Body of pancreas (tissue), 4 donors: ENCODE results near the gene PKP1. TPM values are rescaled to one million over a fixed set of nuclear protein-coding genes. Genes with fewer than 3 reads are reported as not detected.

Experiments used
- ATAC-seq: fragments of 150-250 bp; one replicate; pipeline ENCODE4 v1.9.1; 2016
- DNase-seq, 4 donors: peaks; one replicate each; pipeline ENCODE4 v3.0.0-alpha.2; 2019
- H3K27ac ChIP-seq, 4 donors: fragments of 200-600 bp; sonication (generic); 1 replicate in 3 of 4; 2 replicates in 1 of 4; pipeline versions ENCODE4 v1.5.1 to v1.6.1; 2016 to 2019; ENCODE audit warnings: mild to moderate bottlenecking in 1 of 4, mixed read lengths in 1 of 4, moderate library complexity in 1 of 4
- H3K27me3 ChIP-seq, 2 donors: fragments of 200-600 bp; sonication (generic); one replicate each; pipeline ENCODE4 v1.6.0; 2016; ENCODE audit warnings: mild to moderate bottlenecking in 1 of 2
- H3K36me3 ChIP-seq, 2 donors: fragments of 200-600 bp; sonication (generic); replicated peaks in 1 of 2; 2 replicates each; pipeline ENCODE4 v1.5.1; 2016; ENCODE audit warnings: low read depth in 2 of 2; ENCODE audit not compliant: insufficient read depth in 1 of 2
- H3K4me1 ChIP-seq: fragments of 200-600 bp; sonication (generic); one replicate; pipeline ENCODE4 v1.6.0; 2016
- H3K4me3 ChIP-seq, 2 donors: fragments of 200-600 bp; sonication (generic); 1 replicate in 1 of 2; 2 replicates in 1 of 2; pipeline ENCODE4 v1.5.1; 2016 to 2019
- H3K9me3 ChIP-seq, 3 donors: fragments of 200-600 bp; sonication (generic); 1 replicate in 2 of 3; 2 replicates in 1 of 3; pipeline ENCODE4 v1.5.1; 2016
- CTCF ChIP-seq, 7 experiments: fragments of 450-650 bp in 4 of 7; fragments of 200-600 bp in 3 of 7; sonication (generic) in 3 of 7; IDR thresholded peaks; one replicate each; pipeline ENCODE4 v1.5.1; 2016 to 2019; ENCODE audit warnings: antibody characterized with exemption in 7 of 7
- POLR2A ChIP-seq, 3 donors: fragments of 450-650 bp; IDR thresholded peaks; one replicate each; pipeline ENCODE4 v1.6.1; 2016; ENCODE audit warnings: antibody characterized with exemption in 3 of 3, mild to moderate bottlenecking in 2 of 3
- WGBS, 2 donors: methylation state at CpG; one replicate each; pipeline ENCODE4 v1.1.5; 2017; 5-methylcytosine and 5-hydroxymethylcytosine counted together
- intact Hi-C: fragments of 100-400 bp; cut with DNase I; formaldehyde crosslinking; loops from one replicate; pipeline ENCODE4 v1.15.1; 2023
- total RNA-seq, 2 donors: library from RNA; depleted of rRNA; stranded (reverse); fragments of >200 nt; gene quantifications; one replicate each; pipeline ENCODE4 v1.1.0, GENCODE V29; 2016

Gene PKP1
- total RNA-seq, 2 donors from 2014 or later: 0.33 TPM; not detected in 1

- DNase-seq (peak in 2 of 4 donors; percentile 38 to 41), ATAC-seq (peak; percentile 66)
- no peaks in the 10 kb centered on the region for H3K9me3 ChIP-seq
- no peak overlapping the region for H3K4me3 ChIP-seq
- WGBS, 2 donors: 4 to 5% methylated on average over 7 to 22 of the region's 28 CpGs
- TF ChIP-seq POLR2A (IDR thresholded peaks at IDR 0.05) (peak in 1 of 3 donors; percentile 9), CTCF (IDR thresholded peaks at IDR 0.05) (peak in 2 of 7 experiments; percentile 6 to 22)
- H3K36me3 ChIP-seq: no peaks in the 10 kb centered on the region
- no peaks in the 10 kb centered on the region for H3K27me3 ChIP-seq
- H3K4me1 ChIP-seq: peaks cover 8% of the 10 kb centered on the region
- intact Hi-C loops: no loop called here
- no peak overlapping the region for H3K27ac ChIP-seq
Measured at GRCh38 chr1:201259476-201260235, 23.6 kb upstream of the PKP1 start.

- H3K4me3 ChIP-seq: no peak overlapping the region
- H3K4me1 ChIP-seq: peaks cover 8% of the 10 kb centered on the region
- intact Hi-C loops: no loop called here
- H3K27ac ChIP-seq: no peak overlapping the region
- TF ChIP-seq CTCF (IDR thresholded peaks at IDR 0.05): no peak
- no peak for TF ChIP-seq POLR2A (IDR thresholded peaks at IDR 0.05)
- no peak for ATAC-seq
- no peaks in the 10 kb centered on the region for H3K9me3 ChIP-seq
- no peaks in the 10 kb centered on the region for H3K36me3 ChIP-seq
- H3K27me3 ChIP-seq: no peaks in the 10 kb centered on the region
- WGBS, 2 donors: 28 to 38% methylated on average over 6 to 11 of the region's 11 CpGs
- DNase-seq: no peak
Measured at GRCh38 chr1:201260236-201260590, 23.1 kb upstream of the PKP1 start.

GRCh38 chr1:201260648-201261311, 22.5 kb upstream of the PKP1 start:
- peaks cover 8% of the 10 kb centered on the region for H3K4me1 ChIP-seq
- 87 to 89% methylated on average over 7 to 8 of the region's 8 CpGs for WGBS, 2 donors
- no peak overlapping the region for H3K4me3 ChIP-seq
- intact Hi-C loops: no loop called here
- H3K36me3 ChIP-seq: no peaks in the 10 kb centered on the region
- H3K27me3 ChIP-seq: no peaks in the 10 kb centered on the region
- no peak for ATAC-seq
- no peak for TF ChIP-seq CTCF (IDR thresholded peaks at IDR 0.05)
- no peak for TF ChIP-seq POLR2A (IDR thresholded peaks at IDR 0.05)
- H3K9me3 ChIP-seq: no peaks in the 10 kb centered on the region
- no peak overlapping the region for H3K27ac ChIP-seq
- no peak for DNase-seq

GRCh38 chr1:201261771-201262547, 21.3 kb upstream of the PKP1 start:
- H3K9me3 ChIP-seq: no peaks in the 10 kb centered on the region
- H3K4me1 ChIP-seq: peaks cover 8% of the 10 kb centered on the region
- DNase-seq (no peak), ATAC-seq (no peak)
- intact Hi-C loops: no loop called here
- no peak overlapping the region for H3K4me3 ChIP-seq
- 86 to 88% methylated on average over 8 of the region's 8 CpGs for WGBS, 2 donors
- H3K27ac ChIP-seq: no peak overlapping the region
- no peaks in the 10 kb centered on the region for H3K27me3 ChIP-seq
- TF ChIP-seq POLR2A (IDR thresholded peaks at IDR 0.05): no peak
- TF ChIP-seq CTCF (IDR thresholded peaks at IDR 0.05): no peak
- no peaks in the 10 kb centered on the region for H3K36me3 ChIP-seq
